ENCODE data around the gene SOCS3.

SOCS3 gene

DNA sequence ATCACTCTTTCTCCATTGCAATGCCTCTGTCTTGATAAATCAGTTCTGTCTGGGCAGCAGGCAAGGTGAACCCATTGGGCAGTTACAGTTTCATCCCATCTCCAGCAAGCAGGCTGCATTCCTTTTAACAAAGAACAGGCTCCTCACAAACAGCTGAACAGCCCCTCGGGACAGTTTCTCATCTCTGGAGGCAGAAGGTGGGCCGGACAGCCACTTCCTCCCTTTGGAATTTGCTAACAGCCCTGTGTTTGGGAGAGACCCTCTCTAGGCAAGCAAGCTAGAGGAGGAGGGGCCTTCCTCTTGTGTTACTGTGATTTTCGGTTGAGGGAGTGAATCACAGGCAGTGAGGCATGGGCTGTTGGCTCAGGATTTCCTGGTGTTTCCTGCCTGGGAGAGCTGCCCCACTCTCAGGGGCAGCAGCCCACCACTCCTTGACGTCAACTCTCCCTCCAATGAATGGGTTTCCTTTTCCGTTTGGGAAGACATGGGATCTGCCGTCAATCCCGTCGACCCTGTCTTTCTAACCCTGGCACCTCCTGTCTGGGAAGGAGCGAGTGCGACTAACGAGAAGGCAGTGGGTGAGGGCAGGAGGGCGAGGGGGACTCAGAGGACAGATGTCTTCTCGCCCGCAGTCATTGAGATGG lies 14.9 kb upstream of the SOCS3 start:
- no peak overlapping the region for H3K4me3 ChIP-seq (ENCODE audit: low read length)
- no peak for DNase-seq (ENCODE audit: low read depth)
- TF ChIP-seq, protein P1, sequence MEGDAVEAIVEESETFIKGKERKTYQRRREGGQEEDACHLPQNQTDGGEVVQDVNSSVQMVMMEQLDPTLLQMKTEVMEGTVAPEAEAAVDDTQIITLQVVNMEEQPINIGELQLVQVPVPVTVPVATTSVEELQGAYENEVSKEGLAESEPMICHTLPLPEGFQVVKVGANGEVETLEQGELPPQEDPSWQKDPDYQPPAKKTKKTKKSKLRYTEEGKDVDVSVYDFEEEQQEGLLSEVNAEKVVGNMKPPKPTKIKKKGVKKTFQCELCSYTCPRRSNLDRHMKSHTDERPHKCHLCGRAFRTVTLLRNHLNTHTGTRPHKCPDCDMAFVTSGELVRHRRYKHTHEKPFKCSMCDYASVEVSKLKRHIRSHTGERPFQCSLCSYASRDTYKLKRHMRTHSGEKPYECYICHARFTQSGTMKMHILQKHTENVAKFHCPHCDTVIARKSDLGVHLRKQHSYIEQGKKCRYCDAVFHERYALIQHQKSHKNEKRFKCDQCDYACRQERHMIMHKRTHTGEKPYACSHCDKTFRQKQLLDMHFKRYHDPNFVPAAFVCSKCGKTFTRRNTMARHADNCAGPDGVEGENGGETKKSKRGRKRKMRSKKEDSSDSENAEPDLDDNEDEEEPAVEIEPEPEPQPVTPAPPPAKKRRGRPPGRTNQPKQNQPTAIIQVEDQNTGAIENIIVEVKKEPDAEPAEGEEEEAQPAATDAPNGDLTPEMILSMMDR (conservative IDR thresholded peaks at IDR 0.05; ENCODE audit: low read depth, low read length) = no peak

DNA sequence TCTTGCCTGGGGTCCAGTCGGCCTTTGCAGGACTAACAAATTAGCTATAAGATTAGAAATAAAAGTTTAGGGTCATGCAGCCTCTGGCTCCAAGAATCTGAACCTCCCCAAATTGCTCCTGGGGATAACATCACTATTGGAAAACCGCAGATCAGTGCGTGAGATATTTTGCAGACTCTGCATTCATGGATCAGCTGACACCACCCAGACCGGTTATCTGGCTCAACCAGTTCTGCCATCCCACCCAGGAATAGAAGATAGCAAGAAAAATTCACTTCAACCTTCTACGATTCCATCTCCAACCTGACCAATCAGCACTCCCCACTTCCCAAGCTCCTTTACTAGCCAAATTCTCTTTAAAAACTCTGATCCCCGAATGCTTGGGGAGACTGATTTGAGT lies 14.3 kb upstream of the SOCS3 start:
- DNase-seq (ENCODE audit: low read depth) = no peak
- H3K4me3 ChIP-seq (ENCODE audit: low read length) = no peak overlapping the region
- TF ChIP-seq, protein P1 (conservative IDR thresholded peaks at IDR 0.05; ENCODE audit: low read depth, low read length) = no peak

DNA sequence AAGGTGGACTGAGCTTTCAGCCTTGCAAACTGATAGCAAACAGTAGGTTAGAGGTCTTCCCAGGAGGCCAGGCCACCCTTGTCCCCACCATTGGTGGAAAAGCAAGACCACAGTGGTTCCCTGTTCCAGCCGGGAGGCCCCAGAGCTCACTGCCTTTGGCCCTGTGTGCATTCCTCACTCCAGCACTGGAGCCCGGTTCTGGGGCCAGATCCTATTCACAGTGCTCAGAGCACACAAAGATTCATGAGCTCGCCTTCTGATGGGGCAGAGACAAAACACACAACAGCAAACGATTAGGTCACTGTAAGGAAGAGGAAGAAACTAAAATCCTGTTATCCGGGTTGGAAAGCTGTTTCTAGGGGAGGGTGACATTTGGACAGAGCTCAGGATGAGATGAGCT lies 13.0 kb upstream of the SOCS3 start:
- no peak overlapping the region for H3K4me3 ChIP-seq (ENCODE audit: low read length)
- DNase-seq (ENCODE audit: low read depth) = no peak

DNA sequence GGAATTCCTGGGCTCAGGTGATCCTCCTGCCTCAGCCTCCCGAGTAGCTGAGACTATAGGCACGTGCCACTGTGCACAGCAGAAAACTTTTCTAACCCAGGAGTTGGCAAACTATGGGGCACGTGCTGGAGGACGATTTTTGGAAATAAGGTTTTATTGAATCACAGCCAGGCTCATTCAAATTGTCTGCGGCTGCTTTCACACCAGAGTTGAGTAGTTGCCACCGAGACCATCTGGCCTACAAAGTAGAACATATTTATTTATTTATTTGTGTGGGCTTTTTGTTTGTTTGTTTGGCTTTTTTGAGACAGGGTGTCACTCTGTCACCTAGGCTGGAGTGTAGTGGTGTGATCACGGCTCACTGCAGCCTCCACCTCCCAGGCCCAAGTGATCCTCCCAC lies 11.2 kb upstream of the SOCS3 start:
- no peak overlapping the region for H3K4me3 ChIP-seq (ENCODE audit: low read length)
- no peak for DNase-seq (ENCODE audit: low read depth)
- TF ChIP-seq, protein P1 (conservative IDR thresholded peaks at IDR 0.05; ENCODE audit: low read depth, low read length) = no peak

More for the DNA sequence above, 13.0 kb upstream of the SOCS3 start:
- TF ChIP-seq, protein P1 (conservative IDR thresholded peaks at IDR 0.05; ENCODE audit: low read depth, low read length) = no peak

DNA sequence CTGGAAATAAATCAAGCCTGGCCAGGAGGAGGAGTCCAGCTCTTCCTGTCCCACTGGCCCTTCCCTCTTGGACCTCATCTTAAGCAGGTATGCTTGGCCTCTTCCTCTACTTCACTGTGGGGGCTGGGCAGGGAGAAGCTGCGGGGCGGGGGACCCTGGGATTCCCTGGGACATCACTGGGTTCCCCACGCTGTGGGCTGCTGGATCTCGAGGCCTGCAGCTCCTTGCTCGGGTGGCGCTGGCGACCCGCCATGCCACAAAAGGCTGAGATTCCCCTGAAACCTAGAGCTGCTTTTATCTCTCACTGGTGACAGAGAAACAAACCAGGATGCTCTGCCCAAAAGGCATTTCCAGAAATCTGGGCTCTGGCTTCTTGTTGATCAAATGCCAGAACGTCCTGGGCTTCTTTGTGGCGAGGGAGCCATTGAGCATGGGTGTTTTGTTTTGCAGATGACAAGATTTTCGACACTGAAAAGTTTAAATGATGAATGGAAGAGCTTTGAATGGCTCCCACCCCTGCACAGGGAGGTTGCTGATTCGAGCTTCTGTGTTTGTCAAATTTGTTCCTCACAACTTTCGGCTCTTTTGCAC lies 10.0 kb upstream of the SOCS3 start:
- TF ChIP-seq, protein P1 (conservative IDR thresholded peaks at IDR 0.05; ENCODE audit: low read depth, low read length) = no peak
- no peak overlapping the region for H3K4me3 ChIP-seq (ENCODE audit: low read length)
- DNase-seq (ENCODE audit: low read depth) = no peak

DNA sequence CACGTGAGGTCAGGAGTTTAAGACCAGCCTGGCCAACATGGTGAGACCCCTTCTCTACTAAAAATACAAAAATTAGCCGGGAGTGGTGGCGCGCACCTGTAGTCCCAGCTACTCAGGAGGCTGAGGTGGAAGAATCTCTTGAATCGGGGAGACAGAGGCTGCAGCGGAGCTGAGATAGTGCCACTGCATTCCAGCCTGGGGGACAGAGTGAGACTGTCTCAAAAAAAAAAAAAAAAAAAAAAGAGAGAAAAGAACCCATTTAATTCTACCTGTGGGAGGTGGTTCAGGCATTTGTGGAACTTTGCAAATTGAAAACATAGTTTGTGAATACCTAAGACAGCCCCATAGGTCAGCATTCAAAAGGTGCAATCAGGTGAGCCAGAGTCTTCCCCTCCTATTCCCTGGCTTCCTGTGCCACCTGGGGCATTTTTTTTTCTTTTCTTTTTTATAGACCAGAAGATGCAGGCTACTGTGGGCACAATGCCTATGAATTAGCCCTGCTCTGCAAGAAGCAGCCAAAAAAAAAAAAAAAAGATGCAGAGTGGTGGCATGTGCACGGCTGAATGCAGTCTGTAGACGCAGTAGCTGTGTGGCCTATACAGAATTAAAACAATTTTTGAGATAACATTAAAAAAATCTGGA lies 9.1 kb upstream of the SOCS3 start:
- TF ChIP-seq, protein P1 (conservative IDR thresholded peaks at IDR 0.05; ENCODE audit: low read depth, low read length) = no peak
- DNase-seq (ENCODE audit: low read depth) = no peak
- no peak overlapping the region for H3K4me3 ChIP-seq (ENCODE audit: low read length)

DNA sequence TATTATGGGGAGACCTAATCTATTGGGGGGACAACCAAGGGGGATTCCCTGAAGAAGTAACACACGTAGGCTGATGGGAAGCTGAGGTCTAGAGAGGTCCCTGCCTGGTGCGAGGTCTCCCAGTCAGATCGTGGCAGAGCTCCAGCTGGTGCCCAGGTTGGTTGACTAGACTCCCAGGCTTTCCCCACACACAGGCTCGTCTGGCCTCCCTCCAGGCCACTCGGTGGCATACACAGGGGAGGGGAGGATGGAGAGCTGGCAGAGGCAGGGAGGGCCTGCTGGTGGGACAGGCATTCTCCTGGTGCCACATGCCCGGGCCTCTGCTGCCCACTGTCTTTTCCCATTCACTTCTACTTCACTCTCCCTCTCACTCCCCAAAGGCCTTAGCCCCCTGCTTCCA lies 8.5 kb upstream of the SOCS3 start:
- TF ChIP-seq, protein P1 (conservative IDR thresholded peaks at IDR 0.05; ENCODE audit: low read depth, low read length) = no peak
- H3K4me3 ChIP-seq (ENCODE audit: low read length) = no peak overlapping the region
- DNase-seq (ENCODE audit: low read depth) = no peak
